GM18861 (cell line): ENCODE data around the gene SWT1.

Experiments used
- ATAC-seq: cut with Tn5 transposase; IDR thresholded peaks from one replicate; pipeline ENCODE4 v1.9.1; 2021; ENCODE audit not compliant: unreplicated experiment

The SWT1 gene

DNA sequence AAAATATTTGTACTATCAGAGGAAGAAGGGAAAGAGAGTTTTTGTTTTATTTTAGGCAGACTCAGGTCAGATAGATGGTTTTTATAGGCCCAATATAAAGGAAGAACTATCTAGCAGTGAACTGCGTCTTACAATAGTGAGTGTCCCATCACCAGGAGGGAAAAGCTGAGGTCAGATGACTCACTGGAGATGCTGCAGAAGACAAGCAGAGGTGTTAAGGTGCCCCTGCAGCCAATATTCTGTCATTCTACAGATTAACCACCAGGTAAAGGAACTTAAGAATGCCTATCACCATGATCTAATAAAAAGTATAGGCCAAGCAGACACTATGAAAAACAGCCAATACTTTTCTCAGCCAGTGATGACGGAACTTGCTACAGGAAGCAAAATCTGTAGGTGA is 130.5 kb downstream of the SWT1 start:
- ATAC-seq: no peak

DNA sequence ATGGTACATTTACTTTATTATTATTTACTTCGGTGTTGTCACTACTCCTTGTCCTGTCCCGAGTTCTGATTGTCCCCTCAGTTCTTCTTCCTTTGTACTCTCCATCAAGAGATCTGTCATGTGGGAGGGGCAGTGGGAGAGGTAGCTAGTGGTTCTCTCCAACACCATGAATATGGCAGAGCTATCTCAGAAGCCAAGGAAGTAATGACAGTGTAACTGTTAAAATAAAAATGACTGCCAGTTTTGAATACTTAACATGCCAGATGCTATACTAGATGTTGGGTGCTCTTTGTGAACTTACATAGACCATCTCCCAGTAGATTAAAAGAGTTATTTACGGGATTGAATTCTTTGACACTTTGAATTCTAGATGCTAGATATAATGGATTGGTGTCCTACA is 131.5 kb downstream of the SWT1 start:
- ATAC-seq: no peak

DNA sequence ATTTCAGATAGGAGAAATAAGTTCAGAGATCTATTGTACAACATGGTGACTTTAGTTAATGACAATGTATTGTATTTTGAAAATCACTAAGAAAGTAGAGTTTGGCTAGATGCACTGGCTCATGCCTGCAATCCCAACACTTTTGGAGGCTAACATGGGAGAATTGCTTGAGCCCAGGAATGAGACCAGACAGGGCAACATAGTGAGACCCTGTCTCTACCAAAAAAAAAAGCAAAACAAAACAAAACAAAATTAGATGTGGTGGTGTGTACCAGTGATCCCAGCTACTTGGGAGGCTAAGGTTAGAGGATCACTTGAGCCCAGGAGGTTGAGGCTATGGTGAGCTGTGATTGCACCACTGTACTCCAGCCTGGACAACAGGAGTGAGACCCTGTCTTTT is 132.9 kb downstream of the SWT1 start:
- ATAC-seq: no peak

DNA sequence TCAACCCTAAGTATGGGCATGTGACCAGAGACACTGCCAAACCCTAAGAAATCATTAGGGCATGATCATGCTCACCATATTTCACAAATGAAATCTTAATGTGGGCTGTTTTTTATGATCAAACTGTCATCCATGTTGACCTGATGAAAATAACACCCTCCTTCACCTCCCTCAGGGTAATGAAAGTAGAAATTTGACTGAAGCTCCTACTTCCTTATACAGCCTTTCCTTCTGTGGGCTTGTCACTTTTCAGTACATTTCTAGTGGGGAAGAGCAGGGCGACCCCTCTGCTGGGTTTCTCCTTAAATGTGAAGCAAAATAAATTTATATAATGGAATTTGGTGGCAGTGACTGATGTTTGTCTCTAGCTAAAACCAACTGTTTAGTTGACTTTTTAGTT is 134.2 kb downstream of the SWT1 start:
- ATAC-seq: no peak

DNA sequence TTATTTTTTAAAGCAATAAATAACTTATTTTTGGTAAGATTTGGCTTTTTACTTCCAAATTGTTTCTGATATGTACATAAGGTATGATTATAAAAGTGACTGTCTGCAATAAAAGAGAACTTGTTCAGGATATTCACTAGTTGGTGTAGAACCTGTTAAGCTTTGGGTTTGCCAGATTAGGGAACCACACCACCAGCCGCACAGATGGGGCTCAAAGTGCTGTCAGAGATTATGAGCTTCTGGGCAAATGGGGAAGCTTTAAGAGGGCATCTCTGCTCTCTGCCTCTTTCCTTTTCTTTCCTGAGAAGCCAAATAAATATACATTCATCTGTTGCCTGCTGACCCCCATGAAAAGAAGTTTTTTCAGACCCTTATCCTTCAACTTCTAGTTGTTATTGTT is 134.7 kb downstream of the SWT1 start:
- ATAC-seq: no peak

DNA sequence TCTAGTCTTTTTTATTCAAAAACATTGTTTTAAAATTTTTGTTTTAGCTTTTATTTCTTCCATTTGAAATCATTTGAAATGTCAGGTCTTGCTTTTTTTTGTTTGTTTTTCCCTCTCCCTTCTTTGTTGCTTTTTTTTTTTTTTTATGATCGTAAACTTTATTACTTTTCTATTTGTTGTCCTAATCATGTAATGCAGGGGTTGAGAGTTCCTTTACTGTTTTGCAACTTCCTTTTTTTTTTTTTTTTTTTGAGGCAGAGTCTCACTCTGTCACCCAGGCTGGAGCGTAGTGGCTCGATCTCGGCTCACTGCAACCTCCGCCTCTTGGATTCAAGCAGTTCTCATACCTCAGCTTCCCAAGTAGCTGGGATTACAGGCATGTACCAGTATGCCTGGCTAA is 135.3 kb downstream of the SWT1 start:
- ATAC-seq: no peak

DNA sequence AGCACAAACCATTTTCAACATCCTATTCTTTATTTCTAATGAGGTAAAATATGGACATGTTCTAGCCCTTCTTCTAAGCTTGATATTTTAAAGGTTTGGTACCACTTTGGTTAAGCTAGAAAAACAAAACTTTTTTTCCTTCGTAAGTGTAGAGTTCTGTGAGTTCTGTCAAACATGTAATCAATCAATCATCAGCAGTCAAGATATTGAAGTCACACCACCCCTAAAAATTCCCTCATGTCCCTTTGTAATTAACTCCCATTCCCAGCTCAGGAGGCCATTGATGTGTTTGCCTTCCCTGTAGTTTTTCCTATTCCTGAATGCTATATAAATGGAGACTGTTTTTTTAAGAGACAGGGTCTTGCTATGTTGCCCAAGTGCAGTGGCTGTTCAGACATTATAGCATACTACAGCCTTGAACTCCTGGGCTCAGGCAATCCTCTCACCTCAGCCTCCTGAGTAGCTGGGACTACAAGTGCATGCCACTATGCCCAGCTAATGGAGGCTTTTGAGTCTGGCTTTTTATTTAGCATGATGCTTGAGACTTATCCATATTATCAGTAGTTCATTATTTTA is 137.1 kb downstream of the SWT1 start:
- no peak for ATAC-seq

DNA sequence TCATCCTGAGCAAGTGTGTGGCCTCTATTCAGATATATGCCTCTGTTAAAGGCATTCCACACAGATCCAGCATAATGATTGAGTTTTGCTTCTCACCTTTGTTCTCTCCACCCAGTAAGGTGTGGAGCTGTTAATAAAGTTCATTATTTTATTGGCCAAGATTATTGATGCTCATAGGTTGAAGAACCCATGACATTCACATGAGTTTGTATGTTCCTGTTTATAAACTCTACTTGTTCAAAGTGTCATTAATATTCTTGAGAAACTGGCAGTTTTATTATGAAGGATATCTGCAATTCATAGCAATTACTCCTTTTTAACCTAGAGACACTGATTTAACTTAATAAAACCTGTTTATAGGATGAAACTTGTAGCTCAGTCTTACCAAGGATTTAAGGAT is 138.1 kb downstream of the SWT1 start:
- no peak for ATAC-seq

DNA sequence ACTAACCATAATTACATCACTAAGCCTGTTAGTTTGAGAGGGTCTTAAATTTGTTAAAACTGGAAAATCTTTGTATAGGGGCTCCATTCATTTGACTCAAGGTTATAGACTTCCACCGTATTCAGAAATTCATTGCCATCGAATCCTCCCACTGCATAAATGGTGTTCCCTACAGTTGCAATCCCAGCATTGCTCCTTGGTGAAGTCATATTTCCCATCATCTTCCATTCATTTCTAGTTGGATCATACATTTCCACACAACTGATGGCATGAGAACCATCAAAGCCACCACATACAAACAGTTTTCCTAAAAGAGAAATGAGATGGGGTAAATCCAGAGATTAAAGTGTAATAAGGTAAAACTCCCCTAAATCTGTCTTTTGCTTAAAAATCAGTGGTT is 141.0 kb downstream of the SWT1 start:
- ATAC-seq: no peak

DNA sequence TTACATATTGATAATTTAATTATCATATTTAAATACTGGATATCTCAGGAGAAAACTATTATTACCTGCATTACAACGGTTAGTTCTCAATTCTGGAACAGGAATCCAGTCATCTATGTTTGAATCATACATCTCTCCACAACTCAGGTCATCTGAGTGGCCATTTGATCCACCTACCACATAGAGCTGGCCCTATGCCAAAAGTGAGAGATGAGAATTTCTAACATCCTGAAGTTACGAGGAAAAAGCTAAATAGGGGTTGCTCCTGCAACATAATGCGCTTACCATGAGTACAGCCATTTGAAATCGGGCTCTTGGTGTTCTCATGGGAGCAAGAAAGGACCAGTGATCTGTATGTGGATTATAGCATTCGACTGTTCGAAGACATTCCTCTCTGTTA is 143.2 kb downstream of the SWT1 start:
- no peak for ATAC-seq

DNA sequence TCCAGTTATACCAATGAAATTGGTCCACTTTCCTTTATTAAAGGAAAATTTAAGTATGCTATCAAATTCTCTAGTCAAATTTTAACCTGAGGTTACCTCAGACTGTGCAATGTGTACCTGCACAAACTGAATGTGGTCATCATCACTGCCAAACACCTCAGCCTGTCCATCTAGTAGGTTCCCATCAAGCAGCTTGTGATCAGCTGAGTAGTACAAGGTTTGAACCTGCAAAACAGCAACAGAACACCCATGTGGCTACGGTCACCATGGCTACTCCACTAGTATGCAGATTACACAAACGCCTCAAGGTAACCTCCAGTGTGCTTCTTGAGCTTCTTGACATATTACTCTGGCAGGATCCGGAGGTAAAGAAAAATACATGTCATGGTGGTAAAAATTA is 148.5 kb downstream of the SWT1 start:
- ATAC-seq: no peak

DNA sequence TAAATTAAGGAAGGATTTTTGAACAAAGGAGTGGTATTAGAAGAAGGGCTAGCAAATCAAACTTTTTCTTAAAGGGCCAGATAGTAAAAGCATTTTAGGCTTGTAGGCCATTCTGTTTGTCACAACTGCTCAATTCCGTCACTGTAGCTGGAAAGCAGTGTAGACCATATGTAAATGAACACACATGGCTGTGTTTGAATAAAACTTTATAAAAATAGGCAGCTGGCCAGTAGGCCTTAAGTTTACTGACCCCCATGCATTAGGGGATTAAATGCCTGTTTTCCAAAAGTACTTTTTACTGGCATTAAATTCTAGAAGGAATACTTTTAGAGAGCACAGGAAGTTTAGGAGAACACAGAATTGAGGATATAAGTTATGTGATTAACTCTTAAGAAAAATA is 151.2 kb downstream of the SWT1 start:
- no peak for ATAC-seq

DNA sequence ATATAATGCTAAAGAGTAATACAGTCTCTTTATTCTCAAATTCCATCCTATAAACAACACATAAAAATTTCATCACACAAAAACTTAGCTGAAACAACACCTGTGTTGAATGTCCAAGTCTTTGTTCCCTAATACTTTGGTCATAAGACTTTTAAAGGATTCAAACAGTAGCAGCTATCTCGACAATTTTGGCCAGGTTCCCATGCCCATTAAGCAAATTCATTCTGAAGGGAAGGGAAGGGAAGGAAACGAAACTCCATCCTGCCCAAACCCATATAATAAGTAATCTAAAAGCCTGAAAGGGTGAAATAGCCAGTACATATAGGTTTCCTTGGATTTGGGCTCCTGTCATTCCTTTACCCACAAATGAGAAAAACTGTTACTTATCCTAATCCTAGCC is 152.6 kb downstream of the SWT1 start:
- no peak for ATAC-seq

DNA sequence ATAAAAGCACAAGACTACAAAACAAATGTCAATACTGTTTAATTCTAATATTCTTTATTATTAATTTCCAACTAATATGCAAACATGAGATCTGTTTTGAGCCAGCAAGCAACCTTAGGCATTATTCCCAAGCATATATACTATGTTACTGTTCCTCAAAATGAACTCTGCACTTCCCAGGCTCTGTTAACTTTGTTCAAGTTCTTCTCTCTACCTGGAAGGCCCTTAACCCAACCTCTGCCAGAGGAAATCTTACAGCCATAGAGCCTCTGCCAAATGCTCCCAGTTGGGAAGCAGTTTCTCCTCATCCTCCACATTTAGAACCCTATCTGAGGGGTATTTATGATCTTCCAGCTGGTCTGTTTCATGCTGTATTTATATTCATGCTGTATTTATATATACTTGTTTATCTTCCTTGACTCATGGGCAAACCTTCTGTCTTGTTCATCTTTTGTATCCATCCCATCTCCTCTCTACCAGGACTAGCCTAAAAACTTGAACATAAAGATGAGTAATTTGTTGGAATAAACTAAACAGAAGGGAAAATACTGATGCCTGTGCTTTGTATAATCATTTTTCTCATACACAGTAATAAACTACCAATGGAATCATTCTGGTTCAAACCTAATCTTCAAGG is 154.7 kb downstream of the SWT1 start:
- no peak for ATAC-seq

DNA sequence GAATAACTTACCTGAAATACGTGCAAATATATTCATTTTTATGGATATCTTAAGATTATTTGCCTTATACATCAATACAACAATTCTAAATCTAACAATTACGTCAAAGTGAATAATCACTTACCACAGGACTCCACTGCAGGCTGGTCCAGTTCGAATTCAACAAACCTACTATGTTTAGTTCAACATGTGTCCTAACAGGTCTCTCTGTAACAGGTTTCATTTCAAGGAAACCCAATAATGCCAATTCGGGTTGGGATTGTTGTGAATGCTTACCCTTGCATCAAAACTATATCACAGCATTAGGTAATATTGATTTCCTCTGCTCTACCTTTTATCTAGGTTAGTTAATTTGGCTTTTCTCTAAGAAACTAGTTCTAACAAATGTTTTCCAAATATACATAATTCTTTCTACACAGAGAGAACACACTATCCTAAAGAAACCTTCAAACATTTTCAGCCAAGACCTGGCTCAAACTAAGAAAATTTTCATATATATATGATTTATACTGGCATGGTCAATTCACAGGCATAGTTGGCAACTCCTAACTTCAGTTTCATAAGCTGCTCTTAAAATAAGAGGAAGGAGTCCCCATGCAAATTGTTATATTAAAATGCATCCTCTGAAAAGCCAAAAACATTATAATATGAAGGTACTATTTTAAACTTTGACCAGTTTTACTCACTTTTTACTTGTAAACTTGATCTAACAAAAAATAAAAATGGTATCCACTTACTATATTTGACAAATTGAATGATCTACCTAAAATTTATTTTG is 155.6 kb downstream of the SWT1 start:
- ATAC-seq: no peak

DNA sequence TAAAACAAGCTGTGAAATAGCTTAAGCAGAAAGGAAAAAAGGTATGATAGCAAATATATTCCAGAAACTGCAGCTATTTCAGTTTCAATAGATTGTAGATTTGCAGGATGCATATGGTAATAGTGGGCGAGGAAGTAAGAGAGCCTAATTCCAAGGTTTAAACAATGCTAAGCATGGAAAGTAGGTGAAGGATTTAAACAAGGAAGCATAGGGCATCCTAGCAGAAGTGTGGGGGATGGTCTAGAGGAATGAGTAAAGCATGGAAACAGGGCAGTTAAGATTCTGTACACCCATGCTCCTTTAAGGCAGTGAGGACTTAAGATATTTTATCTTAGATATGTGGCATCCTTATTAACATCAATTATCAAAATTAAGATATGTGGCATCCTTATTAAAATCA is 157.4 kb downstream of the SWT1 start:
- no peak for ATAC-seq

DNA sequence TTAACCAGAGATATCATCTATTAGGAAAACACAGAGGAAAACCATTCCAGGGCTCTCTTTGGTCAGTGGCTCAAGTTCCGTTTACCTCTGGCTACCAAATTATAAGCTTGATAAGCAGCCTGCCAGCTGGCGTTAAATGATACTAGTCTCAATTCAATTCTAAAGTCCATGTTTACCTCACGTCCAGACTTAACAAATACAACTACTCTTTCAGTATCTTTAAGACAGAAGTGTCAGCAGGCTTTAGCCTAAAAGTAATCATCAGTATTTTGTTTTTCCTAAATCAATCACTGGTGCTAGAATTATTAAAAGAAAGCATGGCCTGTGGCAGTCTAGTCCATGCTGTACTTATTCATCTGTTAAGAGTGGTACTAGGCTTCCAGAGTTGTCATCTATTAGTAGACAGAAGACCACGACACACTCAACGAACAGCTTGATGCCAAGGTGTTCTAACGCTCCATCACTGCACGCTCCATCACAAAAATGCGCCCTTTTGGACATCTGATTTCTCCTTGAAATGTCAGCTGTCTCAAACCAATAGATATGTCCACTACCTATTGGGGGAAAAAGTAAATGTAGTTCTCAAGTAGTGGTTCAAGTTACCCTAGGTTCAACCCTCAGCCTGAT is 158.6 kb downstream of the SWT1 start:
- ATAC-seq: no peak

DNA sequence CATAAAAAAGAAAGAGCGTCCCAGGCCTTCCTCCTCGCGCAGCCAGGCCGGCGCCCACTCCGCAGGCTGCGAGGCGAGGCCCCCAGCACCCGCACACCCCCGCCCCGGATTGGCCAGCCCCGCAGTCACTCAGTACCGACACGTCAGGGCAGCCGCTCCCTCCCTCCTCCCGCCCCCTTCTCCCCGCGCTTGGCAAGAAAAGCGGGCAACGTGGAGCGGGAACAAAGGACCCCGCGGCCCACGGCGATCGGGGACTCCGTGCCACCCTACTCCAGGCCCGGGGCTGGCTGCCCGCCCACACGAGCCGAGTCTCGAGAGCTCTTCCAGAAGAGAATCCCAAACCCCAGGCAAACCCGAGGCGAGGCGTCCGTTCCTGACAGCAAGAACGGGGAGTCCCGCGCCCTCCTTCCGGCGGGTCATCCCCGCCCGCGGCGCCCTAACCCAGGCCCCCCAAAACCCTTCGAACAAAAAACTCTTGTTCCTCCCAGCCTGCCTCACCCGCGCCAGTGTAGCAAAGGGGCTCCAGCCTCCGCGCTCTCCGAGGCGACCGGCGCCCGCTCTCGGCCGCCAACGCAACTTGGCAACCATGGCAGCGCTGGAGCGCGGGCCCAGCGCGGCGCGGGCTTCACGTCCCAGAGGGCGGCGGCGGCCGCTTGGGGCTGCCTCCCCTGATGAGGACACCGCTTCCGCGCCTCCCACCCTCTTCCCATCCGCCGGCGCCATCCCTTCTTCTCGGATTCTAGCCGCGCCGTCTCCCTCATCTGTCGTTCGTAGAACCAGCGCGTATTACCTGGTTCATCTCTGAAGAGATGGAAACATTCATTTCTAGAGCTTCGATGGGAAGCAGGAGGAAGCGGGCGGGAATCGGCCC is 159.4 kb downstream of the SWT1 start:
- peak; percentile 29 for ATAC-seq

DNA sequence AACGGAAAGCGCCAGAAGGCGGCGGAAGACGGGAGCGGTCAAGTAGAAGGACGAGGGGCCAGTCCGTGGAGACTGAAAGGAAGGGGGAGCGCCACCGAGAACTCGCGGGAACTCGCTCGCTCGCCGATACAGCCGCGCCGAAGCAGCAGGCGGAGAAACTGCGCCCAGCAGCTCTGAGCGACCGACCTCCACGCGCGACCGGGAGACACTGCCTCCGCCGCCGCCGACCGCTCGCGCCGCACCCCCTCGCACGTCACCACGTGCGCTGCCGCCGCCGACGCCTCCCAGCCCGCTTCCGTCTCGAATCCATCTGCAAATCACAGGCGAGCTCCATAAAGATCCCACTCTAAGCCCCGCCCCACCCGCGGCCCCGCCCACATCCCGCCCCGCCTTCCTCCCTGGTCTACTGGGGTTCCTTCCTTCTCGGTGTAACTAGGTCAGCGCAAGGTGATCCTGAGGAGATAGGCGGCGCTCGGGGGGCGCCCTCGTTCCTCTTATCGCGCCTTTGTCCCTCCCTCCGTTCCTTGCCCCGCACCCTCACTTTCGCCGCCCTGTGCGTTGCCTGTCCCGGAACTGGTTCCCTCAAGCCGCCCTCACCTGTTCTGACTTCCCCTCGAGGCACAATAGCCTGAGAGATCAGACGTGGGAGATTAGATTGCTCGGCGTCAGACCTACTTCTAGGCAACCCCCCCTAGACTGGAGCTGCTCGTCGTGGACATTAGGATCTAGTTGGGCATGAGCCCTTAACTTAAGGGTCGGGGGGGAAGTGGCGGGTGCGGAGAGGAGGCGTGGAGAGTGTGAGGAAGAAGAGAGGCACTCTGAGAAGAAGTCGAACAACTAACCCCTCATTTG is 160.3 kb downstream of the SWT1 start, which contains the start of gene IVNS1ABP:
Gene IVNS1ABP (minus strand): TSS at position 210 of the 852 bp plus-strand sequence. CDS start 7,750 bp downstream, outside the sequence.
- peak; percentile 68 for ATAC-seq

DNA sequence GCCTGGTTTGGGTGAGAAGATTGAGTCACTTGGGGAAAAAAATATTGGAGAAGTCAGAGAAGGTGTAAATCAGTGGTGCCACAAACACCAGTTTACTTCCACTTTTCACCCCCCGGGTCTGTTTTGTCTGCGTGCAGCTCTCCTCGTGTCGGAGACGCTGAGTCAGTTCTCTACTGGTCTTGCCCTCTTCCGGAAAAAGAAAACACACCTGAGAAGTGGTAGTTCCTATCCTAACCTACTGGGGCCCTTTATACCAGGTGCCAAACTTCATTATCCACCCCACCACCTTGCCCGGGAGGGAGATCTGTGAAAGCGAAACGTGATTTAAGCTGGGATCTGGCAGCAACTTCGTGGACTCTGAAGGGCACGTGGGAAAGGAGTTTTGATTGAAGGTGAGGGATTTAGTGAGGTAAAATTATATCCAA is 160.9 kb downstream of the SWT1 start:
- ATAC-seq: peak; percentile 45
